Upper lobe of right lung (tissue), 1 donor: Measurements from ENCODE around the gene GSN. TPM values are rescaled to one million over a fixed set of nuclear protein-coding genes. Genes with fewer than 3 reads are reported as not detected.

Experiments used
- ATAC-seq: fragments of 200-7000 bp; cut with Tn5 transposase; one replicate; pipeline ENCODE4 v1.9.1; 2020; ENCODE audit warnings: mild to moderate bottlenecking, moderate library complexity
- DNase-seq: peaks from one replicate; pipeline ENCODE4 v3.0.0-alpha.2; 2020
- H3K27ac ChIP-seq: fragments of 200-600 bp; one replicate; pipeline ENCODE4 v1.8.0; 2022
- H3K27me3 ChIP-seq: fragments of 200-600 bp; one replicate; pipeline ENCODE4 v1.8.0; 2022; ENCODE audit warnings: mild to moderate bottlenecking
- H3K36me3 ChIP-seq: fragments of 200-600 bp; one replicate; pipeline ENCODE4 v1.8.0; 2022
- H3K4me1 ChIP-seq: fragments of 200-600 bp; one replicate; pipeline ENCODE4 v1.8.0; 2022
- H3K4me3 ChIP-seq: fragments of 200-600 bp; one replicate; pipeline ENCODE4 v1.8.0; 2022; ENCODE audit warnings: mild to moderate bottlenecking
- H3K9me3 ChIP-seq: fragments of 200-600 bp; one replicate; pipeline ENCODE4 v1.8.0; 2022
- CTCF ChIP-seq: fragments of 200-600 bp; IDR thresholded peaks from one replicate; pipeline ENCODE4 v1.8.0; 2022; ENCODE audit warnings: antibody characterized with exemption
- intact Hi-C: fragments of 100-400 bp; cut with DNase I; formaldehyde crosslinking; loops from one replicate; pipeline ENCODE4 v1.11.0; 2022
- long read RNA-seq: library from polyadenylated mRNA; unstranded; transcript quantifications from one replicate; pipeline ENCODE4 v2.0.0, GENCODE V29; 2021
- total RNA-seq: library from RNA; stranded (reverse); fragmentation: NEBNext Ultra II Directional; extraction: Animal tissue kit (Norgen Biotek cat#: 25700); gene quantifications from one replicate; pipeline ENCODE4 v1.2.1, GENCODE V29; 2021
- donor health status: DM: no; HTN: yes; CAD: no; lungs with severe emphysema.

The GSN gene
- 464 TPM for total RNA-seq
- long read RNA-seq, transcript GSN-204 (17 exons, 2,657 nt) = major isoform, 1,395 of 2,559 reads
- long read RNA-seq, transcript GSN-203 (19 exons, 2,664 nt) = minor isoform, 17 of 2,559 reads
- long read RNA-seq, transcript GSN-201 (6 exons, 879 nt) = minor isoform, 5 of 2,559 reads
- long read RNA-seq, transcript GSN-206 (17 exons, 2,311 nt) = minor isoform, 7 of 2,559 reads
- long read RNA-seq, partial matches to known transcripts = 297 of 2,559 reads
- long read RNA-seq, other reads (novel, unspliced or antisense) = 833 of 2,559 reads

GRCh38 chr9:121267689-121268597 lies at the start of gene GSN:
GSN (plus strand) TSS chr9:121268162; CDS start chr9:121301972, 33,810 bp downstream.
- peak within 1 kb of the TSS; percentile 62 for H3K4me3 ChIP-seq
- H3K4me1 ChIP-seq = peaks cover 28% of the 10 kb centered on the region
- DNase-seq = peak; percentile 94
- H3K36me3 ChIP-seq = no peaks in the 10 kb centered on the region
- no peaks in the 10 kb centered on the region for H3K27me3 ChIP-seq
- H3K9me3 ChIP-seq = no peaks in the 10 kb centered on the region
- peak; percentile 93 for ATAC-seq
- TF ChIP-seq CTCF = peak; percentile 27
- intact Hi-C loops = no loop called here
- H3K27ac ChIP-seq = peak within 1 kb of the TSS; percentile 70

GRCh38 chr9:121218357-121219027 lies 49.5 kb upstream of the GSN start:
- Histone ChIP-seq H3K4me3 (no peak overlapping the region), H3K4me1 (peaks cover 5% of the 10 kb centered on the region), H3K27me3 (no peaks in the 10 kb centered on the region), H3K9me3 (no peaks in the 10 kb centered on the region), H3K27ac (no peak overlapping the region), H3K36me3 (no peaks in the 10 kb centered on the region)
- DNase-seq (no peak), ATAC-seq (no peak)
- intact Hi-C loops = no loop called here
- TF ChIP-seq CTCF = no peak

- H3K4me1 ChIP-seq = peaks cover 5% of the 10 kb centered on the region
- DNase-seq (no peak), ATAC-seq (no peak)
- H3K4me3 ChIP-seq = no peak overlapping the region
- H3K27ac ChIP-seq = no peak overlapping the region
- TF ChIP-seq CTCF = no peak
- intact Hi-C loops = no loop called here
- H3K36me3 ChIP-seq = no peaks in the 10 kb centered on the region
- no peaks in the 10 kb centered on the region for H3K27me3 ChIP-seq
- no peaks in the 10 kb centered on the region for H3K9me3 ChIP-seq
Observed at GRCh38 chr9:121219530-121219929, 48.4 kb upstream of the GSN start.

GRCh38 chr9:121220996-121221663 lies 46.8 kb upstream of the GSN start:
- peaks cover 5% of the 10 kb centered on the region for H3K4me1 ChIP-seq
- DNase-seq = no peak
- intact Hi-C loops = no loop called here
- ATAC-seq = peak; percentile 50
- H3K36me3 ChIP-seq = no peaks in the 10 kb centered on the region
- H3K27me3 ChIP-seq = no peaks in the 10 kb centered on the region
- no peaks in the 10 kb centered on the region for H3K9me3 ChIP-seq
- H3K27ac ChIP-seq = no peak overlapping the region
- no peak for TF ChIP-seq CTCF
- no peak overlapping the region for H3K4me3 ChIP-seq

GRCh38 chr9:121221664-121222055 lies 46.3 kb upstream of the GSN start:
- Histone ChIP-seq H3K4me3 (no peak overlapping the region), H3K4me1 (peaks cover 5% of the 10 kb centered on the region), H3K27me3 (no peaks in the 10 kb centered on the region), H3K36me3 (no peaks in the 10 kb centered on the region), H3K9me3 (no peaks in the 10 kb centered on the region), H3K27ac (no peak overlapping the region)
- intact Hi-C loops = no loop called here
- ATAC-seq (no peak), DNase-seq (no peak)
- TF ChIP-seq CTCF = no peak
